CD4-positive, alpha-beta T cell treated with Interferon gamma for 1 hour (primary cell): ENCODE measurements around the gene CNTN5.
"Not testable (repeated sequence)": the region's sequence is repeated elsewhere in the genome, so short reads cannot be mapped to it uniquely, and the experiment has no call there.

Source experiments
- DNase-seq: peaks from one replicate; pipeline ENCODE4 v3.0.0-alpha.2; 2020

Gene CNTN5

GRCh38 chr11:99020352-99021225, at the start of gene CNTN5:
Gene CNTN5 (plus strand): TSS chr11:99020949.
- no peak for DNase-seq

GRCh38 chr11:98979205-98979604, 41.5 kb upstream of the CNTN5 start:
- DNase-seq = no peak

- no peak for DNase-seq
Measured at GRCh38 chr11:99015634-99016454, 4.9 kb upstream of the CNTN5 start.

- DNase-seq = no peak
Measured at GRCh38 chr11:99019696-99020095, 1.1 kb upstream of the CNTN5 start.

- DNase-seq = no peak
Measured at GRCh38 chr11:99037057-99037456, 16.3 kb downstream of the CNTN5 start.

- DNase-seq = no peak
Measured at GRCh38 chr11:99063331-99063730, 42.6 kb downstream of the CNTN5 start.

GRCh38 chr11:99065121-99065520, 44.4 kb downstream of the CNTN5 start:
- no peak for DNase-seq

- DNase-seq = no peak
Measured at GRCh38 chr11:99066618-99067317, 46.0 kb downstream of the CNTN5 start.

GRCh38 chr11:99068832-99069231, 48.1 kb downstream of the CNTN5 start:
- no peak for DNase-seq

- DNase-seq = no peak
Measured at GRCh38 chr11:99069856-99070444, 49.2 kb downstream of the CNTN5 start.

GRCh38 chr11:99079576-99079975, 58.8 kb downstream of the CNTN5 start:
- no peak for DNase-seq

GRCh38 chr11:99080154-99080553, 59.4 kb downstream of the CNTN5 start:
- no peak for DNase-seq

GRCh38 chr11:99098258-99098657, 77.5 kb downstream of the CNTN5 start:
- no peak for DNase-seq

GRCh38 chr11:99098751-99099150, 78.0 kb downstream of the CNTN5 start:
- DNase-seq = no peak

- DNase-seq = no peak
Measured at GRCh38 chr11:99117603-99118002, 96.9 kb downstream of the CNTN5 start.

- DNase-seq = not testable (repeated sequence)
Measured at GRCh38 chr11:99133862-99134261, 113.1 kb downstream of the CNTN5 start.

- DNase-seq = no peak
Measured at GRCh38 chr11:99135508-99135907, 114.8 kb downstream of the CNTN5 start.

GRCh38 chr11:99142237-99142636, 121.5 kb downstream of the CNTN5 start:
- no peak for DNase-seq

GRCh38 chr11:99148352-99148751, 127.6 kb downstream of the CNTN5 start:
- DNase-seq = no peak

- DNase-seq = no peak
Measured at GRCh38 chr11:99154277-99154676, 133.5 kb downstream of the CNTN5 start.

- no peak for DNase-seq
Measured at GRCh38 chr11:99160447-99160846, 139.7 kb downstream of the CNTN5 start.

- no peak for DNase-seq
Measured at GRCh38 chr11:99162819-99163218, 142.1 kb downstream of the CNTN5 start.

- DNase-seq = no peak
Measured at GRCh38 chr11:99170591-99170990, 149.8 kb downstream of the CNTN5 start.
